ENCODE results near the gene CA9. TPM values are rescaled to one million over a fixed set of nuclear protein-coding genes. Genes with fewer than 3 reads are reported as not detected.

CA9 gene
- total RNA-seq, 1 experiment from 2014 or later: 1.0 TPM

DNA sequence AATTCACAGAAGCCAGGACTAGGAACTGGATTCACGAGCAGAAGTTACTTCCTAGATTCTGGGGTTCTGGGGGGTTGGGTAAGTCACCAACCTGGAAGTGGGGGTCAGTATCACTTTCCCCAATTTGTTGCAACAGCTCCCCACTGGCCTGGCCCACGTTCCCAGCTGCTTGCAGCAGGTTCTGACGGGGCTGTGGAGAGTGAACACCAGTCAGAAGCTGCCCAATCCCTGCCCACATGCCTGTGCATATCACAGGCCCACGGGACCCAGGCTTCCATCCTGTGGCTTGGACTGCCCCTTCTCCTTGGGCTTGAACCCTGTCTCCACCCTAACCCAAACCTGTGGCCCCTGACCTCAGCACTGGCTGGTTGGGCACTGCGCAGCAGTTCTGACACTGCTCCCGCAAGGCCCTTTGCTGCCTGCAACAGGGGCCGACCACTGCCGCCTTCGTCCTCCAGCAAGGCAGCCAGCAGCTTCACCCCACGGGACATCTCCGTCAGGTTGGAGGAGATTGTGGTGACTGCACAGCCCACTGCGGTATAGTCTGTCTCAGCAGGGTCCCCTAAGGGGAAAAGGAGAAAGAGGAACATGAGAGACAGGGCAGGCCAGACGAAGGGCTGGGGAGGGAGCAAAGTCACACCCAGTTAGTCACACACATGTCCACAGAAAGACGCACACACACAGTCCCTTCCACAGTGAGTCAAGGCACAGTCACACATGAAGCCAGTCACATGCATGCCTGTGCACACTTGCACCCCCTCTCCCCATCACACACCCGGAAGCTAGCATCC lies 45.2 kb downstream of the CA9 start:
- ATAC-seq: no peak
- H3K27ac Mint-ChIP-seq: no peak overlapping the region
- H3K27me3 Mint-ChIP-seq (ENCODE audit: low read depth): no peaks in the 10 kb centered on the region

More for the DNA sequence above, 45.2 kb downstream of the CA9 start:
- ChIA-PET CTCF (interaction anchor here (0.7 to 3.1 kb wide), 3 partner anchors 10 to 119 kb away, joined by 3 to 16 read pairs (median 5); no protein-coding TSS in a partner anchor), POLR2A (no interaction called here)
- DNase-seq (ENCODE audit: low spot score): no peak
- H3K4me1 Mint-ChIP-seq: no peaks in the 10 kb centered on the region
- TF ChIP-seq ZNF671 (CRISPR knock-in tag; IDR thresholded peaks at IDR 0.05): no peak
- TF ChIP-seq FOXP1 (CRISPR knock-in tag; IDR thresholded peaks at IDR 0.05; ENCODE audit: borderline replicate concordance): no peak
- TF ChIP-seq CREM (CRISPR knock-in tag; IDR thresholded peaks at IDR 0.05): no peak
- TF ChIP-seq MXD4 (CRISPR knock-in tag; IDR thresholded peaks at IDR 0.05; ENCODE audit: borderline replicate concordance): no peak
- TF ChIP-seq, protein P1, sequence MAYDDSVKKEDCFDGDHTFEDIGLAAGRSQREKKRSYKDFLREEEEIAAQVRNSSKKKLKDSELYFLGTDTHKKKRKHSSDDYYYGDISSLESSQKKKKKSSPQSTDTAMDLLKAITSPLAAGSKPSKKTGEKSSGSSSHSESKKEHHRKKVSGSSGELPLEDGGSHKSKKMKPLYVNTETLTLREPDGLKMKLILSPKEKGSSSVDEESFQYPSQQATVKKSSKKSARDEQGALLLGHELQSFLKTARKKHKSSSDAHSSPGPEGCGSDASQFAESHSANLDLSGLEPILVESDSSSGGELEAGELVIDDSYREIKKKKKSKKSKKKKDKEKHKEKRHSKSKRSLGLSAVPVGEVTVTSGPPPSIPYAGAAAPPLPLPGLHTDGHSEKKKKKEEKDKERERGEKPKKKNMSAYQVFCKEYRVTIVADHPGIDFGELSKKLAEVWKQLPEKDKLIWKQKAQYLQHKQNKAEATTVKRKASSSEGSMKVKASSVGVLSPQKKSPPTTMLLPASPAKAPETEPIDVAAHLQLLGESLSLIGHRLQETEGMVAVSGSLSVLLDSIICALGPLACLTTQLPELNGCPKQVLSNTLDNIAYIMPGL (CRISPR knock-in tag; IDR thresholded peaks at IDR 0.05): no peak
- no peak for TF ChIP-seq ZNF416 (CRISPR knock-in tag; IDR thresholded peaks at IDR 0.05)
- no peak for TF ChIP-seq NR1H2 (CRISPR knock-in tag; IDR thresholded peaks at IDR 0.05)
- no peak for TF ChIP-seq HMGA2 (CRISPR knock-in tag; IDR thresholded peaks at IDR 0.05)
- TF ChIP-seq, protein P2, sequence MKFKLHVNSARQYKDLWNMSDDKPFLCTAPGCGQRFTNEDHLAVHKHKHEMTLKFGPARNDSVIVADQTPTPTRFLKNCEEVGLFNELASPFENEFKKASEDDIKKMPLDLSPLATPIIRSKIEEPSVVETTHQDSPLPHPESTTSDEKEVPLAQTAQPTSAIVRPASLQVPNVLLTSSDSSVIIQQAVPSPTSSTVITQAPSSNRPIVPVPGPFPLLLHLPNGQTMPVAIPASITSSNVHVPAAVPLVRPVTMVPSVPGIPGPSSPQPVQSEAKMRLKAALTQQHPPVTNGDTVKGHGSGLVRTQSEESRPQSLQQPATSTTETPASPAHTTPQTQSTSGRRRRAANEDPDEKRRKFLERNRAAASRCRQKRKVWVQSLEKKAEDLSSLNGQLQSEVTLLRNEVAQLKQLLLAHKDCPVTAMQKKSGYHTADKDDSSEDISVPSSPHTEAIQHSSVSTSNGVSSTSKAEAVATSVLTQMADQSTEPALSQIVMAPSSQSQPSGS (CRISPR knock-in tag; IDR thresholded peaks at IDR 0.05; ENCODE audit: borderline replicate concordance, low read depth): no peak
- no peak for TF ChIP-seq NR3C1 (CRISPR knock-in tag; conservative IDR thresholded peaks at IDR 0.05; ENCODE audit: low read depth)
- TF ChIP-seq, protein P3, sequence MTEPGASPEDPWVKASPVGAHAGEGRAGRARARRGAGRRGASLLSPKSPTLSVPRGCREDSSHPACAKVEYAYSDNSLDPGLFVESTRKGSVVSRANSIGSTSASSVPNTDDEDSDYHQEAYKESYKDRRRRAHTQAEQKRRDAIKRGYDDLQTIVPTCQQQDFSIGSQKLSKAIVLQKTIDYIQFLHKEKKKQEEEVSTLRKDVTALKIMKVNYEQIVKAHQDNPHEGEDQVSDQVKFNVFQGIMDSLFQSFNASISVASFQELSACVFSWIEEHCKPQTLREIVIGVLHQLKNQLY (CRISPR knock-in tag; IDR thresholded peaks at IDR 0.05): no peak
- TF ChIP-seq, protein P4, sequence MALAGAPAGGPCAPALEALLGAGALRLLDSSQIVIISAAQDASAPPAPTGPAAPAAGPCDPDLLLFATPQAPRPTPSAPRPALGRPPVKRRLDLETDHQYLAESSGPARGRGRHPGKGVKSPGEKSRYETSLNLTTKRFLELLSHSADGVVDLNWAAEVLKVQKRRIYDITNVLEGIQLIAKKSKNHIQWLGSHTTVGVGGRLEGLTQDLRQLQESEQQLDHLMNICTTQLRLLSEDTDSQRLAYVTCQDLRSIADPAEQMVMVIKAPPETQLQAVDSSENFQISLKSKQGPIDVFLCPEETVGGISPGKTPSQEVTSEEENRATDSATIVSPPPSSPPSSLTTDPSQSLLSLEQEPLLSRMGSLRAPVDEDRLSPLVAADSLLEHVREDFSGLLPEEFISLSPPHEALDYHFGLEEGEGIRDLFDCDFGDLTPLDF (CRISPR knock-in tag; IDR thresholded peaks at IDR 0.05): no peak
- TF ChIP-seq ZBTB21 (CRISPR knock-in tag; IDR thresholded peaks at IDR 0.05; ENCODE audit: borderline replicate concordance): no peak
- TF ChIP-seq CBFB (CRISPR knock-in tag; IDR thresholded peaks at IDR 0.05; ENCODE audit: low read depth): no peak
- TF ChIP-seq, protein P5, sequence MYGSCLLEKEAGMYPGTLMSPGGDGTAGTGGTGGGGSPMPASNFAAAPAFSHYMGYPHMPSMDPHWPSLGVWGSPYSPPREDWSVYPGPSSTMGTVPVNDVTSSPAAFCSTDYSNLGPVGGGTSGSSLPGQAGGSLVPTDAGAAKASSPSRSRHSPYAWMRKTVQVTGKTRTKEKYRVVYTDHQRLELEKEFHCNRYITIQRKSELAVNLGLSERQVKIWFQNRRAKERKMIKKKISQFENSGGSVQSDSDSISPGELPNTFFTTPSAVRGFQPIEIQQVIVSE (CRISPR knock-in tag; IDR thresholded peaks at IDR 0.05; ENCODE audit: borderline replicate concordance): no peak
- no peak for TF ChIP-seq NR2C2 (CRISPR knock-in tag; IDR thresholded peaks at IDR 0.05)
- TF ChIP-seq, protein P6, sequence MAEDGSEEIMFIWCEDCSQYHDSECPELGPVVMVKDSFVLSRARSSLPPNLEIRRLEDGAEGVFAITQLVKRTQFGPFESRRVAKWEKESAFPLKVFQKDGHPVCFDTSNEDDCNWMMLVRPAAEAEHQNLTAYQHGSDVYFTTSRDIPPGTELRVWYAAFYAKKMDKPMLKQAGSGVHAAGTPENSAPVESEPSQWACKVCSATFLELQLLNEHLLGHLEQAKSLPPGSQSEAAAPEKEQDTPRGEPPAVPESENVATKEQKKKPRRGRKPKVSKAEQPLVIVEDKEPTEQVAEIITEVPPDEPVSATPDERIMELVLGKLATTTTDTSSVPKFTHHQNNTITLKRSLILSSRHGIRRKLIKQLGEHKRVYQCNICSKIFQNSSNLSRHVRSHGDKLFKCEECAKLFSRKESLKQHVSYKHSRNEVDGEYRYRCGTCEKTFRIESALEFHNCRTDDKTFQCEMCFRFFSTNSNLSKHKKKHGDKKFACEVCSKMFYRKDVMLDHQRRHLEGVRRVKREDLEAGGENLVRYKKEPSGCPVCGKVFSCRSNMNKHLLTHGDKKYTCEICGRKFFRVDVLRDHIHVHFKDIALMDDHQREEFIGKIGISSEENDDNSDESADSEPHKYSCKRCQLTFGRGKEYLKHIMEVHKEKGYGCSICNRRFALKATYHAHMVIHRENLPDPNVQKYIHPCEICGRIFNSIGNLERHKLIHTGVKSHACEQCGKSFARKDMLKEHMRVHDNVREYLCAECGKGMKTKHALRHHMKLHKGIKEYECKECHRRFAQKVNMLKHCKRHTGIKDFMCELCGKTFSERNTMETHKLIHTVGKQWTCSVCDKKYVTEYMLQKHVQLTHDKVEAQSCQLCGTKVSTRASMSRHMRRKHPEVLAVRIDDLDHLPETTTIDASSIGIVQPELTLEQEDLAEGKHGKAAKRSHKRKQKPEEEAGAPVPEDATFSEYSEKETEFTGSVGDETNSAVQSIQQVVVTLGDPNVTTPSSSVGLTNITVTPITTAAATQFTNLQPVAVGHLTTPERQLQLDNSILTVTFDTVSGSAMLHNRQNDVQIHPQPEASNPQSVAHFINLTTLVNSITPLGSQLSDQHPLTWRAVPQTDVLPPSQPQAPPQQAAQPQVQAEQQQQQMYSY (CRISPR knock-in tag; IDR thresholded peaks at IDR 0.05): no peak
- TF ChIP-seq ZNF138 (CRISPR knock-in tag; conservative IDR thresholded peaks at IDR 0.05): no peak
- no peak for TF ChIP-seq EMX1 (CRISPR knock-in tag; IDR thresholded peaks at IDR 0.05)
- no peak for TF ChIP-seq GABPB1 (CRISPR knock-in tag; IDR thresholded peaks at IDR 0.05)
- H3K36me3 Mint-ChIP-seq: peaks cover 85% of the 10 kb centered on the region
- H3K9me3 Mint-ChIP-seq: no peaks in the 10 kb centered on the region
- H3K4me3 Mint-ChIP-seq: no peak overlapping the region

All from WTC11 (cell line).